HFFc6 (cell line): ENCODE results near the gene FOXC2. TPM values are rescaled to one million over a fixed set of nuclear protein-coding genes. Genes with fewer than 3 reads are reported as not detected.
A peak's percentile ranks its signal among the peaks of the same experiment; 100 is the strongest.

Source experiments
- DNase-seq: peaks from one replicate; pipeline ENCODE4 v3.0.0-alpha.2; 2018
- H3K27ac Mint-ChIP-seq: 2 replicates; pipeline ENCODE4 v1.8.0; 2020; ENCODE audit warnings: mild to moderate bottlenecking, mixed read lengths
- H3K27me3 Mint-ChIP-seq: 2 replicates; pipeline ENCODE4 v1.8.0; 2021; ENCODE audit warnings: mild to moderate bottlenecking, moderate library complexity, mixed read lengths; ENCODE audit not compliant: insufficient read depth
- H3K36me3 Mint-ChIP-seq: 2 replicates; pipeline ENCODE4 v1.8.0; 2021; ENCODE audit warnings: low read depth, mixed read lengths
- H3K4me1 Mint-ChIP-seq: 2 replicates; pipeline ENCODE4 v1.8.0; 2020; ENCODE audit warnings: low read depth, mixed read lengths
- H3K4me3 Mint-ChIP-seq: 2 replicates; pipeline ENCODE4 v1.8.0; 2020; ENCODE audit warnings: mild to moderate bottlenecking, moderate library complexity, mixed read lengths
- H3K9me3 Mint-ChIP-seq: 2 replicates; pipeline ENCODE4 v1.8.0; 2020; ENCODE audit warnings: mild to moderate bottlenecking, mixed read lengths
- CTCF ChIP-seq: fragments of 200-600 bp; sonication (generic); IDR thresholded peaks from 2 replicates; pipeline ENCODE4 v1.5.0; 2021; ENCODE audit warnings: antibody characterized with exemption, mild to moderate bottlenecking
- total RNA-seq, 6 experiments: library from RNA; stranded (reverse); fragmentation: NEBNext Ultra II Directional; extraction: Animal tissue kit (Norgen Biotek cat#: 25700); gene quantifications; 2 replicates in 1 of 6; 3 replicates in 5 of 6; pipeline ENCODE4 v1.2.3, GENCODE V29; 2021

The FOXC2 gene
- total RNA-seq, 6 experiments from 2014 or later = 6.3 to 8.4 (median 7.9) TPM

DNA sequence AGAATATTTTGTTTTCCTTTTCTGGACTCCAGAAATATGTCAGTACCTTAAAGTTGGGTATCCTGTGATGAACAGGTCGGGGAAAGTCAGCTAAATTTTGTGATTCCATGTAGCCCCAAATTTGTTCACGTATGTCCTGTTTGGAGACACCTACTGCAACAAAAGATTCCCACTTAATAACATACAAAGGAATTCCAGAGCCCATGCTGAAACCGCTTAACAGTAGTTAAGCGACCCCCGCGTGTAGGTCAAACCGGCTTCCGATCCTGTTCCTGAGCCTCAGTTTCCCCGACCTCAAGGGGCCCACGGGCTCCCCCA lies 12.1 kb upstream of the FOXC2 start:
- no peak; the same call in 1 of the 2 replicates for TF ChIP-seq CTCF
- DNase-seq = no peak
- H3K4me1 Mint-ChIP-seq = peaks cover 32% of the 10 kb centered on the region
- peak overlapping the region; percentile 91 for H3K4me3 Mint-ChIP-seq
- H3K36me3 Mint-ChIP-seq = peaks cover 13% of the 10 kb centered on the region
- H3K9me3 Mint-ChIP-seq = peaks cover 6% of the 10 kb centered on the region; the same call in 1 of the 2 replicates
- peaks cover 9% of the 10 kb centered on the region for H3K27me3 Mint-ChIP-seq
- peak overlapping the region; percentile 93 for H3K27ac Mint-ChIP-seq

DNA sequence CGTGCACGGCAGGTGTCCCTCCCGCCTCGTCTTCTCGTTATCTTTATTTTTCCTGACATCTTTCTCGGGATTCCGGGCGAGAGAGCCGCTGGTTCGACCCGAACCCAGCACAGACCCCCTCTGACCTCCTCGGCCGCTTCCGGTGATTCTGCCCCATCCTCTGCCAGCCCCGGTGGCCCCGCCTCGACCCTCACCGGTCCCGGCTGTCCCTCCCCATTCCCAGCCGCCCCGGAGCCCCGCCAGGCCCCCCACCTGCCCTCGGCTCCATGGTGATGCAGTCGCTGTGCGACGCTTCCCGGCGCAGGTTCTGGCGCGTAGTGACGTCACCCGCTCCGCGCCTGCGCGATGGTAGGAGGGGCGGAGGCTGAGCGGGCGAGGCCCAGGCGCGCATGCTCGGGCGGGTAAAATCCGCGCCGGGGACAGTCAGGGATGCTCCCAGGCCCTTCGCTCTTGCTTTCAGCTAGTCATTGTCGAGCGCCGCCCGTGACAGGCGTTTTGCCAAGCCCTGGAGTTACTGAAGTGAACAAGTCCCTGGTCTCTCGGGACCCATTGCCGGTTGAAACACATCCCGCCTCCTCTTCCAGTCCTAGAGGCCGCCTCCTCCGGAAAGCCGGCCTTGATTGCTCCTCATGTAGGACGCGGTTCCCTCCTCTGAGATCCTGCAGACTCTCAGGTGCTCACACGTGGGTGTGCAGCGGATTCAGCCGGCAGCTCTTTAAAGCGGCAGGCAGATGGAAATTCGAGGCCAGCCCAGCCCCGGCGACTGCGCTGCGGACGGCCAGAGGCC lies 11.5 kb upstream of the FOXC2 start, which contains the start of gene MTHFSD:
TSS of gene MTHFSD (minus strand) at position 319 of the 787 bp plus-strand sequence. CDS start at position 268, 51 bp downstream.
- peak; percentile 86 for DNase-seq
- TF ChIP-seq CTCF = 0 out of 2 replicates have a peak, but pooled peaks have one; percentile 26
- H3K9me3 Mint-ChIP-seq = peaks cover 6% of the 10 kb centered on the region; the same call in 1 of the 2 replicates
- H3K27me3 Mint-ChIP-seq = peaks cover 10% of the 10 kb centered on the region
- H3K36me3 Mint-ChIP-seq = peaks cover 13% of the 10 kb centered on the region
- H3K27ac Mint-ChIP-seq = peak within 1 kb of the TSS; percentile 93
- H3K4me3 Mint-ChIP-seq = peak within 1 kb of the TSS; percentile 91
- H3K4me1 Mint-ChIP-seq = peaks cover 32% of the 10 kb centered on the region

- peak overlapping the region; percentile 93 for H3K27ac Mint-ChIP-seq
- H3K36me3 Mint-ChIP-seq = peaks cover 13% of the 10 kb centered on the region
- H3K27me3 Mint-ChIP-seq = peaks cover 13% of the 10 kb centered on the region
- H3K4me3 Mint-ChIP-seq = peak overlapping the region; percentile 91
- peaks cover 6% of the 10 kb centered on the region; the same call in 1 of the 2 replicates for H3K9me3 Mint-ChIP-seq
- DNase-seq = no peak
- peaks cover 32% of the 10 kb centered on the region for H3K4me1 Mint-ChIP-seq
- no peak for TF ChIP-seq CTCF
Observed at GRCh38 chr16:86555704-86556075, 10.9 kb upstream of the FOXC2 start.

DNA sequence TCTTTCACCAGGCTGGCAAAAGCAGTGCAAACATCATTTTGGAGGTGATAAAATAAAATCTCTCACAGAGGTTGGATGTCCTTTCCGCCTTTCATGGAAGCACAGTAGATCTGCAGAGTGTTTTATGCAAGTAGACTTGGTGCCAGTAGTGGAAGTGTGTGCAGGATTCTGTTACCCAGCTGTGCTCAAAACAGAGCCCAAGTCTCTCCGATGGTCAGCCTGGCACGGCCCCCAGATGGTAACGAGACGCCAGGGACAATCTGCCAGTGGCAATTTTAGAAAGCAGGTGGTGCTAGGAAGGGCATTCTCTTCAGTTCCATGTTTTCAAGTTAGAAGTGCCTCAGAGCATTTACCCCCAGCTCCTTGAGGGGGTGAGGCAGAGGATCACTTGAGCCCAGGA lies 10.1 kb upstream of the FOXC2 start:
- H3K27ac Mint-ChIP-seq = no peak overlapping the region
- H3K4me1 Mint-ChIP-seq = peaks cover 32% of the 10 kb centered on the region
- no peak overlapping the region for H3K4me3 Mint-ChIP-seq
- no peak for TF ChIP-seq CTCF
- no peak for DNase-seq
- H3K9me3 Mint-ChIP-seq = peaks cover 6% of the 10 kb centered on the region; the same call in 1 of the 2 replicates
- peaks cover 17% of the 10 kb centered on the region for H3K27me3 Mint-ChIP-seq
- H3K36me3 Mint-ChIP-seq = peaks cover 13% of the 10 kb centered on the region

DNA sequence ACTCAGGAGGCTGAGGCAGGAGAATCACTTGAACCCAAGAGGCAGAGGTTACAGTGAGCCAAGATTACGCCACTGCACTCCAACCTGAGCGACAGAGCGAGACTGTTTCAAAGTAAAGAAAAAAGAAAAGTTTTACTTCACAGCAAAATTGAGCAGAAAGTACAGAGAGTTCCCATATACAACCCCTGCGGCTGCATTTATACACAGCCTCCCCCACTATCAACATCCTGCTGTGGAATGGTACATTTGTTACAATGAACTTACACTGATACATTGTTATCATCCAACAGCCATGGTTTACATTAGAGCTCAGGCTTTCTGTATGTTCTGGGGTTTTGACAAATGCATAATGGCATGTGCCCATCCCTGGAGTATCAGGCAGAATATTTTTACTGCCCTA lies 9.0 kb upstream of the FOXC2 start:
- Mint-ChIP-seq H3K27ac (no peak overlapping the region), H3K4me1 (peaks cover 32% of the 10 kb centered on the region), H3K4me3 (no peak overlapping the region), H3K9me3 (peaks cover 6% of the 10 kb centered on the region; the same call in 1 of the 2 replicates), H3K36me3 (peaks cover 13% of the 10 kb centered on the region), H3K27me3 (peaks cover 19% of the 10 kb centered on the region)
- no peak for DNase-seq
- TF ChIP-seq CTCF = no peak
